Uterus (tissue), 2 donors: ENCODE measurements around the gene LSAMP.

Source experiments
- POLR2A ChIP-seq, 2 donors: fragments of 450-650 bp; IDR thresholded peaks; one replicate each; pipeline ENCODE4 v1.6.1; 2016; ENCODE audit warnings: antibody characterized with exemption in 2 of 2, mild to moderate bottlenecking in 1 of 2, moderate library complexity in 1 of 2
- TF ChIP-seq, protein P1 (sequence below), 4 experiments: fragments of 200-600 bp in 2 of 4; fragments of 450-650 bp in 2 of 4; sonication (generic) in 2 of 4; IDR thresholded peaks; one replicate each; pipeline ENCODE4 v1.5.1; 2016 to 2019; ENCODE audit warnings: antibody characterized with exemption in 4 of 4, mild to moderate bottlenecking in 2 of 4, moderate library complexity in 1 of 4

DNA sequence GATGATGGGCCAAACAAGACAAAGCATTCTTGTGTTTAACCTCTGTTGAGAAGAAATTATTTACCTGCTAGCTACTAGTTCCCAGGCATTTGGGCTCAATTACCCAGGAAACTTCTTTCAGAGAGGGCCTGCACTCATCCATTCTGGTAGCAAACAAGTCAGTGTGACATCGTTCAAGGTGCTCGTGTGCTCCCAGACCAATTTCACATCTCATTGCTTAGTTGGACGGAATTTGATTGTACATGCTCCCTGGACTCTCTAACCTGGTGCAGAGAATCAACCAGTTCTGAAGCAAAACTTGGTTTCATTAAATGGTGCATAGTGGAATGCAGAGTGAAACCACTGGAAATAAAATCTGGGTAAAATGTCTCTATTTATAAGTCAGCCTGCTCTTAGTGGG, 392.7 kb downstream of the LSAMP start:
- TF ChIP-seq, protein P1, sequence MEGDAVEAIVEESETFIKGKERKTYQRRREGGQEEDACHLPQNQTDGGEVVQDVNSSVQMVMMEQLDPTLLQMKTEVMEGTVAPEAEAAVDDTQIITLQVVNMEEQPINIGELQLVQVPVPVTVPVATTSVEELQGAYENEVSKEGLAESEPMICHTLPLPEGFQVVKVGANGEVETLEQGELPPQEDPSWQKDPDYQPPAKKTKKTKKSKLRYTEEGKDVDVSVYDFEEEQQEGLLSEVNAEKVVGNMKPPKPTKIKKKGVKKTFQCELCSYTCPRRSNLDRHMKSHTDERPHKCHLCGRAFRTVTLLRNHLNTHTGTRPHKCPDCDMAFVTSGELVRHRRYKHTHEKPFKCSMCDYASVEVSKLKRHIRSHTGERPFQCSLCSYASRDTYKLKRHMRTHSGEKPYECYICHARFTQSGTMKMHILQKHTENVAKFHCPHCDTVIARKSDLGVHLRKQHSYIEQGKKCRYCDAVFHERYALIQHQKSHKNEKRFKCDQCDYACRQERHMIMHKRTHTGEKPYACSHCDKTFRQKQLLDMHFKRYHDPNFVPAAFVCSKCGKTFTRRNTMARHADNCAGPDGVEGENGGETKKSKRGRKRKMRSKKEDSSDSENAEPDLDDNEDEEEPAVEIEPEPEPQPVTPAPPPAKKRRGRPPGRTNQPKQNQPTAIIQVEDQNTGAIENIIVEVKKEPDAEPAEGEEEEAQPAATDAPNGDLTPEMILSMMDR (IDR thresholded peaks at IDR 0.05), result no peak
- no peak for TF ChIP-seq POLR2A (IDR thresholded peaks at IDR 0.05)
